Glutamatergic neuron (in vitro differentiated cells): ENCODE results near the gene DENND2A. TPM values are rescaled to one million over a fixed set of nuclear protein-coding genes. Genes with fewer than 3 reads are reported as not detected.
"Not testable (repeated sequence)": the region's sequence is repeated elsewhere in the genome, so short reads cannot be mapped to it uniquely, and the experiment has no call there.

Experiments used
- DNase-seq: peaks from one replicate; pipeline ENCODE4 v3.0.0; 2022
- H3K27ac Mint-ChIP-seq: one replicate; pipeline ENCODE4 v1.8.0; 2020; ENCODE audit warnings: mild to moderate bottlenecking, mixed read lengths, inconsistent platforms; ENCODE audit not compliant: unreplicated experiment
- H3K27me3 Mint-ChIP-seq: one replicate; pipeline ENCODE4 v1.8.0; 2020; ENCODE audit warnings: mild to moderate bottlenecking, moderate library complexity, mixed read lengths, inconsistent platforms; ENCODE audit not compliant: unreplicated experiment
- H3K36me3 Mint-ChIP-seq: one replicate; pipeline ENCODE4 v1.8.0; 2020; ENCODE audit warnings: mild to moderate bottlenecking, mixed read lengths, inconsistent platforms; ENCODE audit not compliant: unreplicated experiment
- H3K4me1 Mint-ChIP-seq: one replicate; pipeline ENCODE4 v1.8.0; 2020; ENCODE audit warnings: mild to moderate bottlenecking, low read depth, mixed read lengths, inconsistent platforms; ENCODE audit not compliant: unreplicated experiment
- H3K4me3 Mint-ChIP-seq: one replicate; pipeline ENCODE4 v1.8.0; 2020; ENCODE audit warnings: mild to moderate bottlenecking, mixed read lengths, inconsistent platforms; ENCODE audit not compliant: unreplicated experiment
- H3K9me3 Mint-ChIP-seq: one replicate; pipeline ENCODE4 v1.8.0; 2020; ENCODE audit warnings: mild to moderate bottlenecking, moderate library complexity, mixed read lengths, inconsistent platforms; ENCODE audit not compliant: unreplicated experiment
- CTCF ChIP-seq: fragments of 200-600 bp; sonication (generic); IDR thresholded peaks from one replicate; pipeline ENCODE4 v1.5.0; 2021; ENCODE audit not compliant: partially characterized antibody, unreplicated experiment
- total RNA-seq: library from RNA; stranded (reverse); fragmentation: NEBNext Ultra II Directional; extraction: Animal tissue kit (Norgen Biotek cat#: 25700); gene quantifications from one replicate; pipeline ENCODE4 v1.2.1, GENCODE V29; 2021; ENCODE audit not compliant: unreplicated experiment

The DENND2A gene
- total RNA-seq, 1 donor from 2014 or later, result 64.7 TPM

GRCh38 chr7:140679186-140679585, 38.6 kb upstream of the DENND2A start:
- no peaks in the 10 kb centered on the region for H3K9me3 Mint-ChIP-seq
- H3K27ac Mint-ChIP-seq, result no peak overlapping the region
- peaks cover 3% of the 10 kb centered on the region for H3K4me1 Mint-ChIP-seq
- H3K4me3 Mint-ChIP-seq, result no peak overlapping the region
- H3K36me3 Mint-ChIP-seq, result no peaks in the 10 kb centered on the region
- no peak for DNase-seq
- H3K27me3 Mint-ChIP-seq, result no peaks in the 10 kb centered on the region
- no peak for TF ChIP-seq CTCF

- DNase-seq, result no peak
- peaks cover 3% of the 10 kb centered on the region for H3K4me1 Mint-ChIP-seq
- H3K9me3 Mint-ChIP-seq, result peaks cover 3% of the 10 kb centered on the region
- H3K27me3 Mint-ChIP-seq, result no peaks in the 10 kb centered on the region
- no peak overlapping the region for H3K27ac Mint-ChIP-seq
- H3K36me3 Mint-ChIP-seq, result no peaks in the 10 kb centered on the region
- H3K4me3 Mint-ChIP-seq, result no peak overlapping the region
- no peak for TF ChIP-seq CTCF
Measured at GRCh38 chr7:140678816-140679130, 38.2 kb upstream of the DENND2A start.

GRCh38 chr7:140678081-140678815, 37.6 kb upstream of the DENND2A start:
- no peaks in the 10 kb centered on the region for H3K36me3 Mint-ChIP-seq
- peaks cover 3% of the 10 kb centered on the region for H3K4me1 Mint-ChIP-seq
- H3K27ac Mint-ChIP-seq, result no peak overlapping the region
- no peak overlapping the region for H3K4me3 Mint-ChIP-seq
- peaks cover 2% of the 10 kb centered on the region for H3K27me3 Mint-ChIP-seq
- peaks cover 4% of the 10 kb centered on the region for H3K9me3 Mint-ChIP-seq
- no peak for DNase-seq
- no peak for TF ChIP-seq CTCF

- H3K27me3 Mint-ChIP-seq, result peaks cover 2% of the 10 kb centered on the region
- no peaks in the 10 kb centered on the region for H3K36me3 Mint-ChIP-seq
- no peak overlapping the region for H3K27ac Mint-ChIP-seq
- no peak overlapping the region for H3K4me3 Mint-ChIP-seq
- peaks cover 4% of the 10 kb centered on the region for H3K9me3 Mint-ChIP-seq
- DNase-seq, result no peak
- no peak for TF ChIP-seq CTCF
- H3K4me1 Mint-ChIP-seq, result peaks cover 3% of the 10 kb centered on the region
Measured at GRCh38 chr7:140677496-140677895, 36.9 kb upstream of the DENND2A start.

- not testable (repeated sequence) for H3K27ac Mint-ChIP-seq, H3K27me3 Mint-ChIP-seq, H3K9me3 Mint-ChIP-seq, H3K4me3 Mint-ChIP-seq, DNase-seq, H3K4me1 Mint-ChIP-seq, H3K36me3 Mint-ChIP-seq
Measured at GRCh38 chr7:140676956-140677355, 36.3 kb upstream of the DENND2A start.

GRCh38 chr7:140676306-140676705, 35.7 kb upstream of the DENND2A start:
- no peak for TF ChIP-seq CTCF
- no peak overlapping the region for H3K4me3 Mint-ChIP-seq

More at GRCh38 chr7:140676306-140676705, 35.7 kb upstream of the DENND2A start:
- Mint-ChIP-seq H3K9me3 (peaks cover 4% of the 10 kb centered on the region), H3K27ac (no peak overlapping the region), H3K27me3 (peaks cover 2% of the 10 kb centered on the region), H3K4me1 (peaks cover 5% of the 10 kb centered on the region), H3K36me3 (no peaks in the 10 kb centered on the region)
- no peak for DNase-seq
